ENCODE measurements around the gene KIF20B.
"Not testable (repeated sequence)": the region's sequence is repeated elsewhere in the genome, so short reads cannot be mapped to it uniquely, and the experiment has no call there.

Gene KIF20B

GRCh38 chr10:89741126-89741762, 39.9 kb downstream of the KIF20B start:
- H3K36me3 ChIP-seq (ENCODE audit: insufficient read depth, low read length) = peaks cover 17% of the 10 kb centered on the region
- TF ChIP-seq POLR2AphosphoS5 (IDR thresholded peaks at IDR 0.05; ENCODE audit: borderline replicate concordance, low read depth, low read length) (no peak), EZH2 (IDR thresholded peaks at IDR 0.05) (no peak), FOXP2 (optimal IDR thresholded peaks at IDR 0.05; ENCODE audit: control extremely low read depth, extremely low read length, insufficient read depth) (no peak)
- no peak overlapping the region for H3K9ac ChIP-seq (ENCODE audit: insufficient read length)
- H3K27ac ChIP-seq = no peak overlapping the region
- no peaks in the 10 kb centered on the region for H3K9me3 ChIP-seq (ENCODE audit: low read depth, low read length)
- no peak for DNase-seq (ENCODE audit: low read depth, low spot score)
- no peak overlapping the region for H3K4me3 ChIP-seq

- TF ChIP-seq POLR2AphosphoS5 (IDR thresholded peaks at IDR 0.05; ENCODE audit: borderline replicate concordance, low read depth, low read length) (no peak), EZH2 (IDR thresholded peaks at IDR 0.05) (no peak), FOXP2 (optimal IDR thresholded peaks at IDR 0.05; ENCODE audit: control extremely low read depth, extremely low read length, insufficient read depth) (no peak)
- Histone ChIP-seq H3K9me3 (ENCODE audit: low read depth, low read length) (no peaks in the 10 kb centered on the region), H3K9ac (ENCODE audit: insufficient read length) (no peak overlapping the region), H3K4me3 (no peak overlapping the region), H3K36me3 (ENCODE audit: insufficient read depth, low read length) (peaks cover 7% of the 10 kb centered on the region; the same call in 1 of the 2 replicates), H3K27ac (no peak overlapping the region)
- DNase-seq (ENCODE audit: low read depth, low spot score) = no peak
These were observed 42.6 kb downstream of the KIF20B start for GRCh38 chr10:89744026-89744425.

GRCh38 chr10:89745903-89746302, 44.5 kb downstream of the KIF20B start:
- TF ChIP-seq EZH2 (IDR thresholded peaks at IDR 0.05) = no peak
- no peak for TF ChIP-seq POLR2AphosphoS5 (IDR thresholded peaks at IDR 0.05; ENCODE audit: borderline replicate concordance, low read depth, low read length)
- TF ChIP-seq FOXP2 (optimal IDR thresholded peaks at IDR 0.05; ENCODE audit: control extremely low read depth, extremely low read length, insufficient read depth) = no peak
- no peak overlapping the region for H3K9ac ChIP-seq (ENCODE audit: insufficient read length)
- no peaks in the 10 kb centered on the region for H3K9me3 ChIP-seq (ENCODE audit: low read depth, low read length)
- no peak overlapping the region for H3K27ac ChIP-seq
- no peak for DNase-seq (ENCODE audit: low read depth, low spot score)
- H3K36me3 ChIP-seq (ENCODE audit: insufficient read depth, low read length) = peaks cover 7% of the 10 kb centered on the region; the same call in 1 of the 2 replicates
- no peak overlapping the region for H3K4me3 ChIP-seq

- H3K9ac ChIP-seq (ENCODE audit: insufficient read length) = no peak overlapping the region
- H3K9me3 ChIP-seq (ENCODE audit: low read depth, low read length) = no peaks in the 10 kb centered on the region
- peaks cover 4% of the 10 kb centered on the region; the same call in 1 of the 2 replicates for H3K36me3 ChIP-seq (ENCODE audit: insufficient read depth, low read length)
- no peak for DNase-seq (ENCODE audit: low read depth, low spot score)
- TF ChIP-seq POLR2AphosphoS5 (IDR thresholded peaks at IDR 0.05; ENCODE audit: borderline replicate concordance, low read depth, low read length) = no peak
- TF ChIP-seq EZH2 (IDR thresholded peaks at IDR 0.05) = no peak
- TF ChIP-seq FOXP2 (optimal IDR thresholded peaks at IDR 0.05; ENCODE audit: control extremely low read depth, extremely low read length, insufficient read depth) = no peak
- no peak overlapping the region for H3K27ac ChIP-seq
- no peak overlapping the region for H3K4me3 ChIP-seq
These were observed 49.1 kb downstream of the KIF20B start for GRCh38 chr10:89750441-89750840.

GRCh38 chr10:89755374-89755773, 54.0 kb downstream of the KIF20B start:
- H3K27ac ChIP-seq = no peak overlapping the region
- DNase-seq (ENCODE audit: low read depth, low spot score) = no peak
- peaks cover under 1% of the 10 kb centered on the region; the same call in 1 of the 2 replicates for H3K36me3 ChIP-seq (ENCODE audit: insufficient read depth, low read length)

GRCh38 chr10:89759531-89759930, 58.1 kb downstream of the KIF20B start:
- peaks cover 18% of the 10 kb centered on the region for H3K36me3 ChIP-seq (ENCODE audit: insufficient read depth, low read length)
- H3K27ac ChIP-seq = no peak overlapping the region
- DNase-seq (ENCODE audit: low read depth, low spot score) = no peak

More at GRCh38 chr10:89755374-89755773, 54.0 kb downstream of the KIF20B start:
- TF ChIP-seq EZH2 (IDR thresholded peaks at IDR 0.05) (no peak), FOXP2 (optimal IDR thresholded peaks at IDR 0.05; ENCODE audit: control extremely low read depth, extremely low read length, insufficient read depth) (no peak), POLR2AphosphoS5 (IDR thresholded peaks at IDR 0.05; ENCODE audit: borderline replicate concordance, low read depth, low read length) (no peak)
- Histone ChIP-seq H3K9ac (ENCODE audit: insufficient read length) (no peak overlapping the region), H3K4me3 (no peak overlapping the region), H3K9me3 (ENCODE audit: low read depth, low read length) (no peaks in the 10 kb centered on the region)

GRCh38 chr10:89763671-89764070, 62.3 kb downstream of the KIF20B start:
- H3K36me3 ChIP-seq (ENCODE audit: insufficient read depth, low read length) = peaks cover 18% of the 10 kb centered on the region
- not testable (repeated sequence) for H3K9ac ChIP-seq (ENCODE audit: insufficient read length); H3K9me3 ChIP-seq (ENCODE audit: low read depth, low read length); DNase-seq (ENCODE audit: low read depth, low spot score); H3K4me3 ChIP-seq; H3K27ac ChIP-seq

More at GRCh38 chr10:89759531-89759930, 58.1 kb downstream of the KIF20B start:
- no peak overlapping the region for H3K4me3 ChIP-seq
- TF ChIP-seq POLR2AphosphoS5 (IDR thresholded peaks at IDR 0.05; ENCODE audit: borderline replicate concordance, low read depth, low read length) (no peak), EZH2 (IDR thresholded peaks at IDR 0.05) (no peak), FOXP2 (optimal IDR thresholded peaks at IDR 0.05; ENCODE audit: control extremely low read depth, extremely low read length, insufficient read depth) (no peak)
- no peak overlapping the region for H3K9ac ChIP-seq (ENCODE audit: insufficient read length)
- H3K9me3 ChIP-seq (ENCODE audit: low read depth, low read length) = no peaks in the 10 kb centered on the region

- no peaks in the 10 kb centered on the region for H3K9me3 ChIP-seq (ENCODE audit: low read depth, low read length)
- no peak overlapping the region for H3K27ac ChIP-seq
- DNase-seq (ENCODE audit: low read depth, low spot score) = no peak
- H3K4me3 ChIP-seq = no peak overlapping the region
- TF ChIP-seq FOXP2 (optimal IDR thresholded peaks at IDR 0.05; ENCODE audit: control extremely low read depth, extremely low read length, insufficient read depth) = no peak
- TF ChIP-seq EZH2 (IDR thresholded peaks at IDR 0.05) = no peak
- no peak for TF ChIP-seq POLR2AphosphoS5 (IDR thresholded peaks at IDR 0.05; ENCODE audit: borderline replicate concordance, low read depth, low read length)
- H3K36me3 ChIP-seq (ENCODE audit: insufficient read depth, low read length) = peaks cover 6% of the 10 kb centered on the region; the same call in 1 of the 2 replicates
- no peak overlapping the region for H3K9ac ChIP-seq (ENCODE audit: insufficient read length)
These were observed 70.3 kb downstream of the KIF20B start for GRCh38 chr10:89771684-89772083.

GRCh38 chr10:89773081-89773480, 71.7 kb downstream of the KIF20B start:
- H3K27ac ChIP-seq = no peak overlapping the region
- no peak overlapping the region for H3K9ac ChIP-seq (ENCODE audit: insufficient read length)
- no peak overlapping the region for H3K4me3 ChIP-seq
- no peaks in the 10 kb centered on the region for H3K9me3 ChIP-seq (ENCODE audit: low read depth, low read length)
- peaks cover 6% of the 10 kb centered on the region; the same call in 1 of the 2 replicates for H3K36me3 ChIP-seq (ENCODE audit: insufficient read depth, low read length)
- TF ChIP-seq POLR2AphosphoS5 (IDR thresholded peaks at IDR 0.05; ENCODE audit: borderline replicate concordance, low read depth, low read length) (no peak), FOXP2 (optimal IDR thresholded peaks at IDR 0.05; ENCODE audit: control extremely low read depth, extremely low read length, insufficient read depth) (no peak), EZH2 (IDR thresholded peaks at IDR 0.05) (no peak)
- no peak for DNase-seq (ENCODE audit: low read depth, low spot score)
